Measurements from ENCODE around the gene CCT3. TPM values are rescaled to one million over a fixed set of nuclear protein-coding genes. Genes with fewer than 3 reads are reported as not detected.

Gene CCT3
- total RNA-seq, 1 donor from 2014 or later: 347 TPM

GRCh38 chr1:156379420-156380165, 41.5 kb upstream of the CCT3 start:
- Mint-ChIP-seq H3K36me3 (ENCODE audit: unreplicated experiment) (no peaks in the 10 kb centered on the region), H3K4me3 (ENCODE audit: unreplicated experiment) (no peak overlapping the region), H3K4me1 (ENCODE audit: low read depth, unreplicated experiment) (no peaks in the 10 kb centered on the region), H3K27me3 (ENCODE audit: unreplicated experiment) (peaks cover 8% of the 10 kb centered on the region), H3K27ac (ENCODE audit: unreplicated experiment) (no peak overlapping the region), H3K9me3 (ENCODE audit: unreplicated experiment) (peaks cover 2% of the 10 kb centered on the region)
- no peak for DNase-seq
- no peak for TF ChIP-seq CTCF (IDR thresholded peaks at IDR 0.05; ENCODE audit: partially characterized antibody, unreplicated experiment)

- no peak for TF ChIP-seq CTCF (IDR thresholded peaks at IDR 0.05; ENCODE audit: partially characterized antibody, unreplicated experiment)
- H3K9me3 Mint-ChIP-seq (ENCODE audit: unreplicated experiment): peaks cover 4% of the 10 kb centered on the region
- H3K36me3 Mint-ChIP-seq (ENCODE audit: unreplicated experiment): no peaks in the 10 kb centered on the region
- no peak overlapping the region for H3K4me3 Mint-ChIP-seq (ENCODE audit: unreplicated experiment)
- DNase-seq: no peak
- H3K27me3 Mint-ChIP-seq (ENCODE audit: unreplicated experiment): peaks cover 8% of the 10 kb centered on the region
- H3K27ac Mint-ChIP-seq (ENCODE audit: unreplicated experiment): no peak overlapping the region
- H3K4me1 Mint-ChIP-seq (ENCODE audit: low read depth, unreplicated experiment): no peaks in the 10 kb centered on the region
Observed at GRCh38 chr1:156378557-156378956, 40.5 kb upstream of the CCT3 start.

- no peak overlapping the region for H3K4me3 Mint-ChIP-seq (ENCODE audit: unreplicated experiment)
- H3K9me3 Mint-ChIP-seq (ENCODE audit: unreplicated experiment): peaks cover 6% of the 10 kb centered on the region
- DNase-seq: no peak
- TF ChIP-seq CTCF (IDR thresholded peaks at IDR 0.05; ENCODE audit: partially characterized antibody, unreplicated experiment): no peak
- peaks cover 10% of the 10 kb centered on the region for H3K27me3 Mint-ChIP-seq (ENCODE audit: unreplicated experiment)
- H3K36me3 Mint-ChIP-seq (ENCODE audit: unreplicated experiment): no peaks in the 10 kb centered on the region
- H3K27ac Mint-ChIP-seq (ENCODE audit: unreplicated experiment): no peak overlapping the region
- peaks cover 3% of the 10 kb centered on the region for H3K4me1 Mint-ChIP-seq (ENCODE audit: low read depth, unreplicated experiment)
Observed at GRCh38 chr1:156376958-156377919, 39.1 kb upstream of the CCT3 start.

- Mint-ChIP-seq H3K36me3 (ENCODE audit: unreplicated experiment) (no peaks in the 10 kb centered on the region), H3K9me3 (ENCODE audit: unreplicated experiment) (peaks cover 6% of the 10 kb centered on the region), H3K27ac (ENCODE audit: unreplicated experiment) (no peak overlapping the region), H3K27me3 (ENCODE audit: unreplicated experiment) (peaks cover 7% of the 10 kb centered on the region), H3K4me3 (ENCODE audit: unreplicated experiment) (no peak overlapping the region), H3K4me1 (ENCODE audit: low read depth, unreplicated experiment) (peaks cover 3% of the 10 kb centered on the region)
- DNase-seq: no peak
- TF ChIP-seq CTCF (IDR thresholded peaks at IDR 0.05; ENCODE audit: partially characterized antibody, unreplicated experiment): no peak
Observed at GRCh38 chr1:156376146-156376545, 38.1 kb upstream of the CCT3 start.
